H1 (cell line): ENCODE results near the gene ACKR2. TPM values are rescaled to one million over a fixed set of nuclear protein-coding genes. Genes with fewer than 3 reads are reported as not detected.

Source experiments
- CTCF ChIA-PET: fragments of 300-600 bp; sonication (Branson Sonifier 250); formaldehyde crosslinking; loops from one replicate; lab custom pipeline; 2021; ENCODE audit not compliant: partially characterized antibody; lab: Charles Lee
- POLR2A ChIA-PET: fragments of 300-600 bp; sonication (Branson Sonifier 250); formaldehyde crosslinking; loops from one replicate; lab custom pipeline; 2021; ENCODE audit warnings: inconsistent platforms; ENCODE audit not compliant: partially characterized antibody; lab: Charles Lee
- DNase-seq, 2 experiments: peaks; one replicate each; pipeline versions ENCODE4 v3.0.0 to v3.0.0-alpha.2; 2010 to 2022; ENCODE audit warnings: low spot score in 2 of 2, low read depth in 1 of 2, mixed read lengths in 1 of 2
- FAIRE-seq: peaks from 2 replicates; lab custom pipeline; 2011; peaks lifted over from hg19 to GRCh38; lab: Jason Lieb, UNC
- H2AFZ ChIP-seq: 2 replicates; pipeline ENCODE4 v1.8.1; 2012; ENCODE audit warnings: low read length, inconsistent platforms
- H2AK5ac ChIP-seq: 2 replicates; pipeline ENCODE4 v1.6.1; 2013; ENCODE audit warnings: low read depth, low read length
- H2BK120ac ChIP-seq: replicated peaks from 2 replicates; pipeline ENCODE3; 2013; ENCODE audit warnings: low read depth, low read length, inconsistent platforms
- H2BK12ac ChIP-seq: 2 replicates; pipeline ENCODE4 v1.6.1; 2013; ENCODE audit warnings: low read depth, low read length
- H2BK15ac ChIP-seq: 2 replicates; pipeline ENCODE4 v1.6.1; 2013; ENCODE audit warnings: low read length
- H2BK20ac ChIP-seq: 2 replicates; pipeline ENCODE4 v1.6.1; 2013; ENCODE audit warnings: low read length
- H2BK5ac ChIP-seq: 2 replicates; pipeline ENCODE4 v1.6.1; 2013; ENCODE audit warnings: low read depth, low read length
- H3K14ac ChIP-seq: 2 replicates; pipeline ENCODE4 v1.6.1; 2013; ENCODE audit warnings: inconsistent platforms; ENCODE audit not compliant: insufficient read length
- H3K18ac ChIP-seq: 2 replicates; pipeline ENCODE4 v1.6.1; 2013; ENCODE audit warnings: low read length; ENCODE audit errors: extremely low read depth
- H3K23ac ChIP-seq: 2 replicates; pipeline ENCODE4 v1.6.1; 2013; ENCODE audit warnings: inconsistent platforms; ENCODE audit not compliant: insufficient read length
- H3K23me2 ChIP-seq: 2 replicates; pipeline ENCODE4 v1.6.1; 2013; ENCODE audit warnings: low read depth, low read length
- H3K27ac ChIP-seq: 2 replicates; pipeline ENCODE4 v1.6.1; 2011; ENCODE audit warnings: low read depth, low read length, inconsistent platforms
- H3K27me3 ChIP-seq, 4 experiments: replicated peaks in 1 of 4; 1 replicate in 1 of 4; 2 replicates in 3 of 4; pipeline versions ENCODE4 v1.6.1 to v1.8.1; 2011 to 2013; ENCODE audit warnings: low read length in 3 of 4, mild to moderate bottlenecking in 3 of 4, inconsistent platforms in 2 of 4, mixed read lengths in 2 of 4, moderate library complexity in 1 of 4; ENCODE audit not compliant: control insufficient read depth in 3 of 4, insufficient read depth in 3 of 4; ENCODE audit errors: extremely low read depth in 1 of 4
- H3K36me3 ChIP-seq, 4 experiments: 2 replicates each; pipeline versions ENCODE4 v1.6.1 to v1.8.1; 2011 to 2013; ENCODE audit warnings: mild to moderate bottlenecking in 4 of 4, low read length in 3 of 4, moderate library complexity in 2 of 4, control low read depth in 1 of 4, inconsistent platforms in 1 of 4; ENCODE audit not compliant: insufficient read depth in 4 of 4, control insufficient read depth in 2 of 4
- H3K4ac ChIP-seq: replicated peaks from 2 replicates; pipeline ENCODE3; 2013; ENCODE audit warnings: low read length, low read depth, mixed read lengths, inconsistent platforms; ENCODE audit not compliant: insufficient read length
- H3K4me1 ChIP-seq, 4 experiments: replicated peaks in 1 of 4; 1 replicate in 1 of 4; 2 replicates in 3 of 4; pipeline versions ENCODE4 v1.6.1 to v1.8.1; 2011 to 2013; ENCODE audit warnings: low read length in 3 of 4, inconsistent platforms in 2 of 4, mixed read lengths in 1 of 4; ENCODE audit not compliant: insufficient read depth in 4 of 4, control insufficient read depth in 3 of 4
- H3K4me2 ChIP-seq, 2 experiments: 2 replicates each; pipeline versions ENCODE4 v1.6.1 to v1.8.1; 2011 to 2013; ENCODE audit warnings: low read depth in 2 of 2, low read length in 2 of 2, control low read depth in 1 of 2, inconsistent platforms in 1 of 2, mild to moderate bottlenecking in 1 of 2; ENCODE audit not compliant: insufficient read depth in 1 of 2
- H3K4me3 ChIP-seq, 4 experiments: fragments of 200-600, 300-600 bp in 1 of 4; sonication (generic), shearing (Covaris generic), sonication (Bioruptor Twin) in 1 of 4; 2 replicates each; pipeline versions ENCODE4 v1.5.1 to v1.8.1; 2011 to 2016; ENCODE audit warnings: low read length in 4 of 4, low read depth in 3 of 4, control low read depth in 2 of 4, inconsistent platforms in 2 of 4, mild to moderate bottlenecking in 2 of 4, mixed read lengths in 1 of 4, moderate library complexity in 1 of 4; ENCODE audit not compliant: insufficient read depth in 2 of 4; ENCODE audit errors: extremely low read depth in 1 of 4
- H3K56ac ChIP-seq: replicated peaks from 2 replicates; pipeline ENCODE3; 2013; ENCODE audit warnings: low read depth, mild to moderate bottlenecking, mixed read lengths, low read length, inconsistent platforms; ENCODE audit not compliant: insufficient read length
- H3K79me1 ChIP-seq: 2 replicates; pipeline ENCODE4 v1.6.1; 2013; ENCODE audit warnings: low read depth, low read length, control low read depth
- H3K79me2 ChIP-seq, 2 experiments: 2 replicates each; pipeline versions ENCODE4 v1.6.1 to v1.8.1; 2012 to 2013; ENCODE audit warnings: low read length in 2 of 2, mild to moderate bottlenecking in 2 of 2, inconsistent platforms in 1 of 2; ENCODE audit not compliant: insufficient read depth in 2 of 2, control insufficient read depth in 1 of 2
- H3K9ac ChIP-seq, 4 experiments: replicated peaks in 1 of 4; 1 replicate in 1 of 4; 2 replicates in 3 of 4; pipeline versions ENCODE4 v1.6.1 to v1.8.1; 2011 to 2013; ENCODE audit warnings: low read depth in 3 of 4, low read length in 3 of 4, control low read depth in 2 of 4, mild to moderate bottlenecking in 2 of 4, moderate library complexity in 2 of 4, inconsistent platforms in 1 of 4; ENCODE audit errors: extremely low read depth in 1 of 4
- H3K9me3 ChIP-seq, 2 experiments: 2 replicates each; pipeline versions ENCODE4 v1.6.1 to v1.8.1; 2012 to 2013; ENCODE audit warnings: mild to moderate bottlenecking in 2 of 2, moderate library complexity in 2 of 2, control low read depth in 1 of 2, inconsistent platforms in 1 of 2, low read depth in 1 of 2, low read length in 1 of 2, mixed read lengths in 1 of 2; ENCODE audit not compliant: insufficient read depth in 2 of 2
- H4K20me1 ChIP-seq, 2 experiments: replicated peaks in 1 of 2; 2 replicates each; pipeline versions ENCODE3 to v1.8.1; 2011 to 2013; ENCODE audit warnings: inconsistent platforms in 2 of 2, low read length in 2 of 2, mild to moderate bottlenecking in 1 of 2; ENCODE audit not compliant: insufficient read depth in 2 of 2, control insufficient read depth in 1 of 2
- H4K5ac ChIP-seq: 2 replicates; pipeline ENCODE4 v1.6.1; 2013; ENCODE audit warnings: low read length, low read depth, mixed read lengths, inconsistent platforms; ENCODE audit not compliant: insufficient read length
- H4K8ac ChIP-seq: 2 replicates; pipeline ENCODE4 v1.8.0; 2013; ENCODE audit warnings: mild to moderate bottlenecking, moderate library complexity, low read length, inconsistent platforms; ENCODE audit not compliant: insufficient read depth; ENCODE audit errors: extremely low read depth
- H4K91ac ChIP-seq: replicated peaks from 2 replicates; pipeline ENCODE3; 2013; ENCODE audit warnings: low read length, mixed read lengths, inconsistent platforms; ENCODE audit not compliant: insufficient read length
- ASH2L ChIP-seq: fragments of 200-600, 300-600 bp; sonication (generic); IDR thresholded peaks from one replicate; pipeline ENCODE4 v1.7.1; 2017; ENCODE audit warnings: low read length
- SAP30 ChIP-seq: fragments of 300-600 bp; sonication (generic); IDR thresholded peaks from 2 replicates; pipeline ENCODE4 v1.7.1; 2012; ENCODE audit warnings: low read length, moderate library complexity, mild to moderate bottlenecking, inconsistent platforms; ENCODE audit not compliant: insufficient read depth, insufficient replicate concordance
- SRF ChIP-seq: IDR thresholded peaks from 2 replicates; pipeline ENCODE4 v1.6.1; 2011; ENCODE audit warnings: mild to moderate bottlenecking, low read depth, low read length, moderate library complexity
- TBP ChIP-seq: IDR thresholded peaks from 2 replicates; pipeline ENCODE4 v1.6.1; 2011; ENCODE audit warnings: low read depth, low read length, improper control_type of control experiment
- TCF12 ChIP-seq: IDR thresholded peaks from 2 replicates; pipeline ENCODE4 v1.6.1; 2011; ENCODE audit warnings: low read depth, mild to moderate bottlenecking, low read length
- WGBS, 2 experiments: shearing (Covaris generic) in 1 of 2; methylation state at CpG; one replicate each; pipeline versions ENCODE4 v1.1.6 to v1.1.7; 2013 to 2015; ENCODE audit warnings: low lambda C conversion rate in 2 of 2, mixed read lengths in 2 of 2, inconsistent platforms in 1 of 2, low coverage in 1 of 2, missing lambda C conversion rate in 1 of 2; ENCODE audit not compliant: insufficient replicate concordance in 2 of 2, insufficient coverage in 1 of 2, insufficient read length in 1 of 2; ENCODE audit errors: extremely low coverage in 1 of 2, missing lambda C conversion rate in 1 of 2; 5-methylcytosine and 5-hydroxymethylcytosine counted together
- polyA plus RNA-seq, 7 experiments: library from polyadenylated mRNA; depleted of rRNA in 3 of 7; stranded (reverse) in 5 of 7; unstranded in 2 of 7; fragments of >200 nt in 5 of 7; fragments of 200-250 nt in 2 of 7; gene quantifications; 1 replicate in 5 of 7; 2 replicates in 1 of 7; 4 replicates in 1 of 7; pipeline versions ENCODE4 v1.2.1 to v1.2.3, GENCODE V29; 2011 to 2013; ENCODE audit warnings: missing spikeins in 2 of 7, mixed read lengths in 2 of 7
- total RNA-seq: library from RNA; stranded (reverse); fragmentation: NEBNext Ultra II Directional; extraction: Animal tissue kit (Norgen Biotek cat#: 25700); gene quantifications from 2 replicates; pipeline ENCODE4 v1.2.1, GENCODE V29; 2021
- TF ChIP-seq, protein P1 (sequence below): IDR thresholded peaks from 2 replicates; pipeline ENCODE4 v1.6.1; 2012; ENCODE audit warnings: inconsistent platforms
- TF ChIP-seq, protein P2 (sequence below), 3 experiments: IDR thresholded peaks; 1 replicate in 2 of 3; 2 replicates in 1 of 3; pipeline versions ENCODE4 v1.5.1 to v1.6.1; 2011; ENCODE audit warnings: low read length in 3 of 3, mild to moderate bottlenecking in 3 of 3, inconsistent platforms in 2 of 3, low read depth in 1 of 3, moderate library complexity in 1 of 3; ENCODE audit not compliant: insufficient read depth in 1 of 3; ENCODE audit errors: control extremely low read depth in 1 of 3
- TF ChIP-seq, protein P3 (sequence below): IDR thresholded peaks from 2 replicates; pipeline ENCODE4 v1.6.1; 2012; ENCODE audit warnings: low read length, inconsistent platforms

Gene ACKR2
- total and polyA plus RNA-seq, 2 of the 8 experiments (the other 6 are each of a cell fraction or from before 2014, with no cell fraction given), result 0.09 to 0.12 TPM

DNA sequence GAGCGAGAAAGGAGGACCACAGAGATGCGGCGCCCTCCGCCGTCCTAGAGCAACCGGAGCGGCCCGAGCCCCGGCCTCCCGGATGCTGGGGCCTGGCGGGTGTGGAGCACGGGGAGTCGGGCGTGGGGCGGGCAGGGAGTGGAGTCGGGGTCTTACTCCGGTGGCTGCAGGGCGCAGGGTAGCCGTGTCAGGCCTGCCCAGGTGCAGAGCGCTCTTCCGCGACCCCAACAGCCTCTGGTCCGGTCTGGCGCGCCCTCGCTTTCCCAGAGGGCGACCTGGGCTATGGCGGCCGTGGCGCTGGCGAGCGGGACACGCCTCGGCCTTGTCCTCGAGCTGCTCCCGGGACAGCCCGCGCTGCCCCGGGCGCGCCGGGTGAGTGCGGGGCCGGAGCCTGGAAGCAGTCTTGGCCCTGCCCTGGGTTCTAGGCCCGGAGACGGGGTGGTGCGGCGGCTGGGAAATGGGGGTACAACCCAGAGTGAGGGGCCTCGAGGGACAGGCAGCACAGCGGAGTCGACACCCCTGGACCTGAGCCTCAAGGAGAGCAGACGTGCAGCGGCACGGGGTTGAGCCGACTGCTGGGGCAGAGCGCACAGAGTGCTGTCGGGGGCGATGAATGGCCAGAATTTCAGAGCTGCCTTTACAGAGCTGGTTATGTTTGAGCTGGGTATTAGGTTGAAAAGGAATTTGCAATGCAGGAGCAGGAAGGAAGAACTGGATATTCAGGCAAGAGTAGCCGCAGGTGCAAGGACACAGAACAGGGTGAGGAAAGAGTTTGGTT lies 97.0 kb downstream of the ACKR2 start, which contains the start of gene ZNF662:
Gene ZNF662 (plus strand): TSS at position 73 of the 778 bp plus-strand sequence. CDS start 1,973 bp downstream, outside the sequence.
- Histone ChIP-seq H3K27ac (no peak within 1 kb of the TSS), H3K4ac (no peak within 1 kb of the TSS), H2BK5ac (no peak within 1 kb of the TSS), H4K5ac (no peak within 1 kb of the TSS), H2BK20ac (no peak within 1 kb of the TSS), H3K23ac (no peak within 1 kb of the TSS), H3K56ac (no peak within 1 kb of the TSS), H3K4me3 (no peak within 1 kb of the TSS), H2AFZ (no peak within 1 kb of the TSS), H3K9me3 (peaks cover 0 to 18% of the 10 kb centered on the region in 2 experiments; a peak in 2 of 4 replicates), H3K14ac (no peak within 1 kb of the TSS), H3K18ac (no peak within 1 kb of the TSS), H4K8ac (no peak within 1 kb of the TSS), H4K91ac (no peak within 1 kb of the TSS), H3K4me1 (no peaks in the 10 kb centered on the region; a peak in 1 of 7 replicates), H3K9ac (no peak within 1 kb of the TSS), H3K36me3 (no peaks in the 10 kb centered on the region), H3K27me3 (no peaks in the 10 kb centered on the region), H2BK15ac (0 out of 2 replicates have a peak within 1 kb of the TSS, but pooled peaks have one; percentile 16), H3K79me2 (no peaks in the 10 kb centered on the region), H2BK120ac (no peak within 1 kb of the TSS), H4K20me1 (no peaks in the 10 kb centered on the region), H3K23me2 (no peaks in the 10 kb centered on the region), H3K79me1 (no peaks in the 10 kb centered on the region), H2AK5ac (0 out of 2 replicates have a peak within 1 kb of the TSS, but pooled peaks have one; percentile 93), H2BK12ac (no peak within 1 kb of the TSS), H3K4me2 (peak within 1 kb of the TSS in 1 of 2 experiments; percentile 34; a peak in 1 of 4 replicates)
- no peak for DNase-seq
- ChIA-PET CTCF (no interaction called here), POLR2A (no interaction called here)
- no peak for FAIRE-seq
- WGBS, 2 experiments, result 89% methylated on average over 24 of the region's 59 CpGs; no CpG with 5 or more reads in 1 of the 2 experiments
- TF ChIP-seq, protein P1, sequence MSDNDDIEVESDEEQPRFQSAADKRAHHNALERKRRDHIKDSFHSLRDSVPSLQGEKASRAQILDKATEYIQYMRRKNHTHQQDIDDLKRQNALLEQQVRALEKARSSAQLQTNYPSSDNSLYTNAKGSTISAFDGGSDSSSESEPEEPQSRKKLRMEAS, result no peak
- TF ChIP-seq TCF12, result no peak
- no peak for TF ChIP-seq ASH2L
- TF ChIP-seq SRF, result no peak
- no peak for TF ChIP-seq SAP30
- TF ChIP-seq, protein P2, sequence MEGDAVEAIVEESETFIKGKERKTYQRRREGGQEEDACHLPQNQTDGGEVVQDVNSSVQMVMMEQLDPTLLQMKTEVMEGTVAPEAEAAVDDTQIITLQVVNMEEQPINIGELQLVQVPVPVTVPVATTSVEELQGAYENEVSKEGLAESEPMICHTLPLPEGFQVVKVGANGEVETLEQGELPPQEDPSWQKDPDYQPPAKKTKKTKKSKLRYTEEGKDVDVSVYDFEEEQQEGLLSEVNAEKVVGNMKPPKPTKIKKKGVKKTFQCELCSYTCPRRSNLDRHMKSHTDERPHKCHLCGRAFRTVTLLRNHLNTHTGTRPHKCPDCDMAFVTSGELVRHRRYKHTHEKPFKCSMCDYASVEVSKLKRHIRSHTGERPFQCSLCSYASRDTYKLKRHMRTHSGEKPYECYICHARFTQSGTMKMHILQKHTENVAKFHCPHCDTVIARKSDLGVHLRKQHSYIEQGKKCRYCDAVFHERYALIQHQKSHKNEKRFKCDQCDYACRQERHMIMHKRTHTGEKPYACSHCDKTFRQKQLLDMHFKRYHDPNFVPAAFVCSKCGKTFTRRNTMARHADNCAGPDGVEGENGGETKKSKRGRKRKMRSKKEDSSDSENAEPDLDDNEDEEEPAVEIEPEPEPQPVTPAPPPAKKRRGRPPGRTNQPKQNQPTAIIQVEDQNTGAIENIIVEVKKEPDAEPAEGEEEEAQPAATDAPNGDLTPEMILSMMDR (IDR thresholded peaks at IDR 0.05; ENCODE audit: control extremely low read depth in 1 of 3, insufficient read depth in 1 of 3, low read depth in 1 of 3, low read length in 3 of 3), result no peak
- TF ChIP-seq, protein P3, sequence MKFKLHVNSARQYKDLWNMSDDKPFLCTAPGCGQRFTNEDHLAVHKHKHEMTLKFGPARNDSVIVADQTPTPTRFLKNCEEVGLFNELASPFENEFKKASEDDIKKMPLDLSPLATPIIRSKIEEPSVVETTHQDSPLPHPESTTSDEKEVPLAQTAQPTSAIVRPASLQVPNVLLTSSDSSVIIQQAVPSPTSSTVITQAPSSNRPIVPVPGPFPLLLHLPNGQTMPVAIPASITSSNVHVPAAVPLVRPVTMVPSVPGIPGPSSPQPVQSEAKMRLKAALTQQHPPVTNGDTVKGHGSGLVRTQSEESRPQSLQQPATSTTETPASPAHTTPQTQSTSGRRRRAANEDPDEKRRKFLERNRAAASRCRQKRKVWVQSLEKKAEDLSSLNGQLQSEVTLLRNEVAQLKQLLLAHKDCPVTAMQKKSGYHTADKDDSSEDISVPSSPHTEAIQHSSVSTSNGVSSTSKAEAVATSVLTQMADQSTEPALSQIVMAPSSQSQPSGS, result no peak
- no peak for TF ChIP-seq TBP
